SK-N-SH (cell line): ENCODE results near the gene SEM1. TPM values are rescaled to one million over a fixed set of nuclear protein-coding genes. Genes with fewer than 3 reads are reported as not detected.

Source experiments
- CTCF ChIA-PET: fragments of 300-600, 350-600 bp; formaldehyde crosslinking; extraction: SDS; loops from one replicate; lab custom pipeline; 2021; lab: Yijun Ruan, JAX
- POLR2A ChIA-PET: fragments of 350-600 bp; sonication (Branson Sonifier 250); formaldehyde crosslinking; extraction: SDS; loops from one replicate; lab custom pipeline; 2020; ENCODE audit warnings: antibody characterized with exemption, inconsistent platforms; lab: Yijun Ruan, JAX
- DNase-seq: peaks from one replicate; pipeline ENCODE4 v3.0.0; 2012
- H2AFZ ChIP-seq: fragments of 200-600 bp; sonication (generic); 2 replicates; pipeline ENCODE4 v1.8.1; 2016; ENCODE audit warnings: antibody characterized with exemption, mild to moderate bottlenecking, low read depth
- H3F3A ChIP-seq: fragments of 200-600 bp; sonication (generic); replicated peaks from 2 replicates; pipeline ENCODE3; 2016; ENCODE audit warnings: antibody characterized with exemption, mild to moderate bottlenecking; ENCODE audit not compliant: insufficient read depth
- H3K27ac ChIP-seq, 2 experiments: fragments of 200-500 bp in 1 of 2; fragments of 200-600 bp in 1 of 2; sonication (Bioruptor generic) in 1 of 2; sonication (generic), shearing (Covaris generic) in 1 of 2; 2 replicates each; pipeline versions ENCODE4 v1.5.1 to v1.6.1; 2014 to 2016; ENCODE audit warnings: low read depth in 2 of 2, inconsistent platforms in 1 of 2, low read length in 1 of 2, mild to moderate bottlenecking in 1 of 2, mixed read lengths in 1 of 2
- H3K27me3 ChIP-seq: fragments of 200-600 bp; sonication (generic), shearing (Covaris generic); 2 replicates; pipeline ENCODE4 v1.6.1; 2016; ENCODE audit warnings: mixed run types; ENCODE audit not compliant: insufficient read depth
- H3K36me3 ChIP-seq, 2 experiments: fragments of 200-500 bp in 1 of 2; fragments of 200-600 bp in 1 of 2; sonication (Bioruptor generic) in 1 of 2; sonication (generic) in 1 of 2; replicated peaks in 1 of 2; 2 replicates each; pipeline versions ENCODE3 to v1.5.1; 2014 to 2016; ENCODE audit warnings: low read length in 1 of 2, mild to moderate bottlenecking in 1 of 2; ENCODE audit not compliant: insufficient read depth in 2 of 2, control insufficient read depth in 1 of 2
- H3K4me1 ChIP-seq, 2 experiments: fragments of 200-500 bp in 1 of 2; fragments of 200-600 bp in 1 of 2; sonication (Bioruptor generic) in 1 of 2; sonication (generic), shearing (Covaris generic) in 1 of 2; 2 replicates each; pipeline versions ENCODE4 v1.5.1 to v1.6.1; 2014 to 2016; ENCODE audit warnings: low read depth in 1 of 2, low read length in 1 of 2, mixed run types in 1 of 2; ENCODE audit not compliant: insufficient read depth in 2 of 2, control insufficient read depth in 1 of 2
- H3K4me2 ChIP-seq: fragments of 200-600 bp; sonication (generic), shearing (Covaris generic); 2 replicates; pipeline ENCODE4 v1.6.1; 2017; ENCODE audit warnings: mixed run types
- H3K4me3 ChIP-seq, 2 experiments: fragments of 200-500 bp in 1 of 2; fragments of 200-600 bp in 1 of 2; sonication (Bioruptor generic) in 1 of 2; sonication (generic), shearing (Covaris generic) in 1 of 2; 2 replicates each; pipeline versions ENCODE4 v1.5.1 to v1.8.1; 2014 to 2016; ENCODE audit warnings: low read depth in 2 of 2, inconsistent platforms in 1 of 2, low read length in 1 of 2, mild to moderate bottlenecking in 1 of 2, mixed read lengths in 1 of 2, moderate library complexity in 1 of 2
- H3K79me2 ChIP-seq: fragments of 200-600 bp; sonication (generic); 2 replicates; pipeline ENCODE4 v1.8.1; 2017; ENCODE audit warnings: mild to moderate bottlenecking; ENCODE audit not compliant: insufficient read depth
- H3K9ac ChIP-seq: fragments of 200-600 bp; sonication (generic); 2 replicates; pipeline ENCODE4 v1.6.1; 2017; ENCODE audit warnings: mixed run types
- H3K9me2 ChIP-seq: fragments of 200-600 bp; sonication (generic); 2 replicates; pipeline ENCODE4 v1.6.1; 2017; ENCODE audit warnings: mixed run types
- H3K9me3 ChIP-seq: fragments of 200-600 bp; sonication (generic); 2 replicates; pipeline ENCODE4 v1.6.1; 2017; ENCODE audit warnings: mixed run types, mild to moderate bottlenecking, moderate library complexity
- H4K20me1 ChIP-seq: fragments of 200-600 bp; sonication (generic); 2 replicates; pipeline ENCODE4 v1.6.1; 2017; ENCODE audit warnings: mild to moderate bottlenecking, mixed run types; ENCODE audit not compliant: insufficient read depth
- ELF1 ChIP-seq: IDR thresholded peaks from 2 replicates; pipeline ENCODE4 v1.4.0; 2012
- EZH2phosphoT487 ChIP-seq: fragments of 200-600 bp; sonication (generic); IDR thresholded peaks from 2 replicates; pipeline ENCODE4 v1.6.1; 2017; ENCODE audit warnings: low read depth, mixed run types, mild to moderate bottlenecking, antibody characterized with exemption, moderate library complexity, borderline replicate concordance
- GATA2 ChIP-seq: sonication (generic); formaldehyde crosslinking; IDR thresholded peaks from 2 replicates; pipeline ENCODE4 v1.5.0; 2020; ENCODE audit warnings: mild to moderate bottlenecking, missing genetic modification reagents
- JUND ChIP-seq: IDR thresholded peaks from 2 replicates; pipeline ENCODE4 v1.4.0; 2012
- NFIC ChIP-seq: IDR thresholded peaks from 2 replicates; pipeline ENCODE4 v1.4.0; 2012; ENCODE audit warnings: borderline replicate concordance
- SIN3A ChIP-seq: IDR thresholded peaks from 2 replicates; pipeline ENCODE4 v1.6.1; 2012; ENCODE audit warnings: low read depth, mild to moderate bottlenecking, low read length, moderate library complexity, borderline replicate concordance
- TAF1 ChIP-seq: IDR thresholded peaks from 2 replicates; pipeline ENCODE4 v1.6.1; 2012; ENCODE audit warnings: low read depth, mild to moderate bottlenecking, low read length, moderate library complexity, borderline replicate concordance
- USF1 ChIP-seq: IDR thresholded peaks from 2 replicates; pipeline ENCODE4 v1.4.0; 2012; ENCODE audit warnings: low read depth, borderline replicate concordance
- YY1 ChIP-seq: IDR thresholded peaks from 2 replicates; pipeline ENCODE4 v1.4.0; 2012; ENCODE audit warnings: low read depth, mild to moderate bottlenecking
- WGBS: methylation state at CpG from one replicate; pipeline ENCODE4 v1.1.6; 2017; ENCODE audit warnings: low lambda C conversion rate; 5-methylcytosine and 5-hydroxymethylcytosine counted together
- polyA plus RNA-seq, 3 experiments: library from polyadenylated mRNA; depleted of rRNA; stranded (reverse); fragments of >200 nt; gene quantifications; 2 replicates each; pipeline ENCODE4 v1.2.3, GENCODE V29; 2012
- TF ChIP-seq, protein P1 (sequence below): fragments of 200-600 bp; sonication (generic); IDR thresholded peaks from 2 replicates; pipeline ENCODE4 v1.6.1; 2017; ENCODE audit warnings: antibody characterized with exemption, mild to moderate bottlenecking, moderate library complexity
- TF ChIP-seq, protein P2 (sequence below): fragments of 150-350 bp; IDR thresholded peaks from 2 replicates; pipeline ENCODE4 v1.6.1; 2017; ENCODE audit warnings: antibody characterized with exemption, low read length, low read depth, borderline replicate concordance

The SEM1 gene
- polyA plus RNA-seq, 1 of the 3 experiments (the other 2 are of a cell fraction): 56.3 TPM

DNA sequence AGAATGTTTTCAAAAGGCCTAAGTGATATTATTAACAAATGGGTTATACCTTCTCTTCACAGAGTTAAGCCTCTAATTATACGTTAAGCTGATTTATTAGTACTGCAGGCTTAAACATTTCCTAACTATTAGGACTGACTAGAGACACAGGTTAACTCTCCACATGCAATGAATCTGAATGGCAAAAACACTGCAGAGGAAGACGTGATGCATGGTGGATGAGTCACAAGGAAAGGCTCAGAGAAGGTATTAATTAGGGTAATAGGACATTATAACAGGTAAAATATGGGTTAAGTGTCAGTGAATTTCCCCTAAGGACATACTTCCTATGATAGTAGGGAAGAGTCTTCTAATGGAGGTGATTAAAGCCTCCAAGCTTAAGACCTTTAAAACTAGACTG is 24.7 kb upstream of the SEM1 start:
- Histone ChIP-seq H3K36me3 (no peaks in the 10 kb centered on the region), H3K9ac (no peak overlapping the region), H3K27ac (no peak overlapping the region), H3K9me3 (no peaks in the 10 kb centered on the region), H3K79me2 (no peaks in the 10 kb centered on the region), H4K20me1 (no peaks in the 10 kb centered on the region), H3K4me2 (no peak overlapping the region), H3K27me3 (no peaks in the 10 kb centered on the region), H3K4me1 (no peaks in the 10 kb centered on the region), H3K9me2 (no peaks in the 10 kb centered on the region), H2AFZ (no peak overlapping the region), H3F3A (no peaks in the 10 kb centered on the region), H3K4me3 (no peak overlapping the region)
- WGBS: 10% methylated on average over 2 of the region's 2 CpGs
- CTCF ChIA-PET: interaction anchor here (1.8 kb wide), 2 partner anchors 9 to 293 kb away, joined by 4 to 5 read pairs; no protein-coding TSS in a partner anchor
- no peak for DNase-seq
- POLR2A ChIA-PET: no interaction called here
- TF ChIP-seq GATA2 (CRISPR knock-in tag) (no peak), SIN3A (no peak)
- TF ChIP-seq, protein P1, sequence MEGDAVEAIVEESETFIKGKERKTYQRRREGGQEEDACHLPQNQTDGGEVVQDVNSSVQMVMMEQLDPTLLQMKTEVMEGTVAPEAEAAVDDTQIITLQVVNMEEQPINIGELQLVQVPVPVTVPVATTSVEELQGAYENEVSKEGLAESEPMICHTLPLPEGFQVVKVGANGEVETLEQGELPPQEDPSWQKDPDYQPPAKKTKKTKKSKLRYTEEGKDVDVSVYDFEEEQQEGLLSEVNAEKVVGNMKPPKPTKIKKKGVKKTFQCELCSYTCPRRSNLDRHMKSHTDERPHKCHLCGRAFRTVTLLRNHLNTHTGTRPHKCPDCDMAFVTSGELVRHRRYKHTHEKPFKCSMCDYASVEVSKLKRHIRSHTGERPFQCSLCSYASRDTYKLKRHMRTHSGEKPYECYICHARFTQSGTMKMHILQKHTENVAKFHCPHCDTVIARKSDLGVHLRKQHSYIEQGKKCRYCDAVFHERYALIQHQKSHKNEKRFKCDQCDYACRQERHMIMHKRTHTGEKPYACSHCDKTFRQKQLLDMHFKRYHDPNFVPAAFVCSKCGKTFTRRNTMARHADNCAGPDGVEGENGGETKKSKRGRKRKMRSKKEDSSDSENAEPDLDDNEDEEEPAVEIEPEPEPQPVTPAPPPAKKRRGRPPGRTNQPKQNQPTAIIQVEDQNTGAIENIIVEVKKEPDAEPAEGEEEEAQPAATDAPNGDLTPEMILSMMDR: no peak

- Histone ChIP-seq H3K4me3 (no peak overlapping the region), H3K4me1 (no peaks in the 10 kb centered on the region), H3K9me3 (no peaks in the 10 kb centered on the region), H3F3A (no peaks in the 10 kb centered on the region), H3K79me2 (no peaks in the 10 kb centered on the region), H3K27me3 (no peaks in the 10 kb centered on the region), H3K27ac (no peak overlapping the region), H3K9me2 (no peaks in the 10 kb centered on the region)
- CTCF ChIA-PET: no interaction called here
- no peak for DNase-seq
- POLR2A ChIA-PET: no interaction called here
- TF ChIP-seq NFIC (no peak), YY1 (no peak), TAF1 (no peak)
- TF ChIP-seq, all 33 proteins: peak for 0
- no peaks in the 10 kb centered on the region for H3K36me3 ChIP-seq
- no peak overlapping the region for H3K9ac ChIP-seq
- WGBS: 38% methylated on average over 2 of the region's 2 CpGs
- H2AFZ ChIP-seq: no peak overlapping the region
- H3K4me2 ChIP-seq: no peak overlapping the region
- no peaks in the 10 kb centered on the region for H4K20me1 ChIP-seq
Observed at GRCh38 chr7:96729820-96730219, 20.2 kb upstream of the SEM1 start.

GRCh38 chr7:96728139-96728538 is 18.5 kb upstream of the SEM1 start:
- Histone ChIP-seq H4K20me1 (no peaks in the 10 kb centered on the region), H3K27me3 (no peaks in the 10 kb centered on the region), H3K9me2 (no peaks in the 10 kb centered on the region), H3K9me3 (no peaks in the 10 kb centered on the region), H3K36me3 (no peaks in the 10 kb centered on the region), H3F3A (no peaks in the 10 kb centered on the region), H3K79me2 (no peaks in the 10 kb centered on the region), H2AFZ (no peak overlapping the region), H3K4me2 (no peak overlapping the region), H3K4me1 (no peaks in the 10 kb centered on the region), H3K27ac (no peak overlapping the region), H3K9ac (no peak overlapping the region), H3K4me3 (no peak overlapping the region)
- 74% methylated on average over 4 of the region's 4 CpGs for WGBS
- CTCF ChIA-PET: interaction anchor here (1.5 kb wide), 1 partner anchor 27 kb away, joined by 4 read pairs; no protein-coding TSS in a partner anchor
- DNase-seq: no peak
- TF ChIP-seq, protein P1: no peak
- TF ChIP-seq EZH2phosphoT487 (no peak), SIN3A (no peak), JUND (no peak), USF1 (no peak), ELF1 (no peak)
- TF ChIP-seq, protein P2, sequence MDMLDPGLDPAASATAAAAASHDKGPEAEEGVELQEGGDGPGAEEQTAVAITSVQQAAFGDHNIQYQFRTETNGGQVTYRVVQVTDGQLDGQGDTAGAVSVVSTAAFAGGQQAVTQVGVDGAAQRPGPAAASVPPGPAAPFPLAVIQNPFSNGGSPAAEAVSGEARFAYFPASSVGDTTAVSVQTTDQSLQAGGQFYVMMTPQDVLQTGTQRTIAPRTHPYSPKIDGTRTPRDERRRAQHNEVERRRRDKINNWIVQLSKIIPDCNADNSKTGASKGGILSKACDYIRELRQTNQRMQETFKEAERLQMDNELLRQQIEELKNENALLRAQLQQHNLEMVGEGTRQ: no peak
- POLR2A ChIA-PET: no interaction called here
